Sigmoid colon (tissue), 4 donors: ENCODE results near the gene ATP6AP1.

Source experiments
- CTCF ChIP-seq, 4 experiments: fragments of 450-650 bp in 3 of 4; fragments of 200-600 bp in 1 of 4; IDR thresholded peaks; one replicate each; pipeline ENCODE4 v1.5.1; 2016 to 2019; ENCODE audit warnings: antibody characterized with exemption in 4 of 4, mild to moderate bottlenecking in 3 of 4, moderate library complexity in 2 of 4
- EP300 ChIP-seq, 4 donors: sonication (generic); formaldehyde crosslinking; IDR thresholded peaks; one replicate each; pipeline ENCODE4 v1.6.1; 2017; ENCODE audit warnings: antibody characterized with exemption in 4 of 4
- POLR2A ChIP-seq, 2 donors: fragments of 450-650 bp; IDR thresholded peaks; one replicate each; pipeline ENCODE4 v1.6.1; 2016; ENCODE audit warnings: antibody characterized with exemption in 2 of 2, mild to moderate bottlenecking in 2 of 2, moderate library complexity in 2 of 2
- POLR2AphosphoS5 ChIP-seq, 4 donors: sonication (generic); formaldehyde crosslinking; IDR thresholded peaks; one replicate each; pipeline ENCODE4 v1.6.1; 2017; ENCODE audit warnings: antibody characterized with exemption in 4 of 4

GRCh38 chrX:154483325-154483724 is 54.8 kb downstream of the ATP6AP1 start:
- TF ChIP-seq CTCF (IDR thresholded peaks at IDR 0.05) = no peak
- no peak for TF ChIP-seq POLR2A (IDR thresholded peaks at IDR 0.05)
- no peak for TF ChIP-seq EP300 (IDR thresholded peaks at IDR 0.05)
- TF ChIP-seq POLR2AphosphoS5 (IDR thresholded peaks at IDR 0.05) = no peak
